Measurements from ENCODE around the gene ADNP2. TPM values are rescaled to one million over a fixed set of nuclear protein-coding genes. Genes with fewer than 3 reads are reported as not detected.

ADNP2 gene
- total RNA-seq, 1 experiment from 2014 or later: 23.2 TPM

DNA sequence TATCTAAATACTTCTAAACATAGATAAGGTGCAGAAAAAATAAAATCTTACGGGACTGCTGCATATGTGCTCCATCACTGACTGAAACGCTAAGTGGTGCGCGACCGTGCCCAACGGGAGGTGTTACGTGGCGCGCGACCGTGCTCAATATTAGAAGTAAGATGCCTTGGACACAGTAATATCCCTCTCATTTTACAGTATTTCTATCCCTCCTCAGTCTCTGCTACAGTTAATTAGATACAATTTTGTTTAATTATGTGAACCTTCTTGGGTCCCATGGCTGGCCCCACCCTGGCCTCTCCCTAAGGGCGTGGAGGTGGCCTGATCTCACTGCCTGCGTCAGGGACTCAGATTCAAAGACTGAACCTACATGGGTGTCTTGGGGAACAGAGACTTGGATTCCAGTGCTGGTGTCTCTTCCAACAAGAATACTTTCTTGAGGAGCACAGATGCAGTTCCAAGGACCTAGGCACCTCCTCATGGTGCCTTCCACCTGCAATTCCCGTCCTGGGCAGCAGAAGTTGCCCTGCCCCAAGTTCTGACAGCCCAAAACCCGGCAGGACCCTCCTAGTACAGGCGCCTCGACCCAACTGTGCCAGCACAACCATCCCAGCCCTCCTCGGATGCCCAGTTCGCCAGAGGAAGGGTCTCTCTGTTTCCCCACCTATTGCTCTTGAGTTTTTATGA, 79.0 kb downstream of the ADNP2 start:
- DNase-seq: no peak

DNA sequence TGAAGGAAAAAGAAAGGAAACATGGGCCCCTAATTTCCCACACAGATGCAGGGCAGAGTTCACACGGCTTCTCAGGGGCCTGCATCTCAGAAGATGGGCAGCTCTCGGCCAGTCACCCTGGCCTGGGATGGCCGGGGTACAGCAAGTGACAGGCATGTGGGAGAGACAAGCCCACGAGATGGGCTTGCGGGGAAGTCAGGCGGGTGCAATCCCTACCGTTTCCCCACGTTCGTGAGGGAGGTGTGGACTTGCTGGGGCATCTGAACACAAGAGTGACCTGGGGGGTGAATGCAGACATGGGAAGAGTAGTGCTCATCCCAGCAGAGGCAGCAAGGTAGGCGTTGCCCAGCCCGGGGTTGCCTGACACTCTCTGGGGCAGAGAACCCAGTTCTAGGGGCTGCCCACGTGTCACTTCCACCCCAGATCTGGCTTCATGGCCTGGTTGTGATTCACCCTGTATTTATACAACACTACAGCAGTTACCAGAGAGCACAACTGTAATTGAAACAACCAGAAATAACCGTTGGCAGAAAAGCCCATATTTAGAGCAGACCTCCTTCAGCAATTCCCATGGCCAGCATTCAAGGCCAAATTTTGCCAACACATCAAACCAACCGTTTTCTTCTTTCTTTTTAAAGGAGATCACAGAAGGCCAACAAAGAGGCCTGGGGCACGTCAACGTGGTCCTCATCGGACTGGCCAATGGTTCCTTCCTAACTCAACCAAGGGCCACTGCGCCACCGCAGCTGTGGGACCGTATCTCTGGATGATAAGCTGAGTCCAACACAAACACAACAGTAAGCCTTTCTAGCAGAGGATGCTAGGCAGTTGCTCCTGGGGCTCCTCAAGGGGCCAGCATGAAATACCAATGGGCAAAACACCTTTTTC, 79.8 kb downstream of the ADNP2 start:
- CTCF ChIA-PET: no interaction called here
- no peak for DNase-seq
- no TSS peak for BruUV-seq (replicated peaks)

More for the DNA sequence above, 79.0 kb downstream of the ADNP2 start:
- Histone ChIP-seq H3K79me2 (ENCODE audit: low read length) (no peaks in the 10 kb centered on the region), H3K4me2 (ENCODE audit: low read length) (no peak overlapping the region), H2AFZ (ENCODE audit: low read length) (no peak overlapping the region), H3K27ac (ENCODE audit: low read length) (no peak overlapping the region), H3K9me3 (ENCODE audit: low read length) (no peaks in the 10 kb centered on the region), H3K9me2 (replicated peaks; ENCODE audit: low read length) (no peaks in the 10 kb centered on the region), H3K9ac (ENCODE audit: low read length) (no peak overlapping the region), H3K4me3 (ENCODE audit: low read length) (no peak overlapping the region), H3F3A (ENCODE audit: low read length, unreplicated experiment) (no peaks in the 10 kb centered on the region), H3K4me1 (ENCODE audit: insufficient read depth, low read length) (no peaks in the 10 kb centered on the region), H3K36me3 (ENCODE audit: low read depth, low read length) (no peaks in the 10 kb centered on the region), H4K20me1 (ENCODE audit: low read length) (no peaks in the 10 kb centered on the region), H3K27me3 (ENCODE audit: low read length) (no peaks in the 10 kb centered on the region)
- ChIA-PET POLR2A (ENCODE audit: unreplicated experiment) (no interaction called here), CTCF (no interaction called here)
- intact Hi-C loops (cut with micrococcal nuclease): no loop called here
- no peak for TF ChIP-seq EZH2 (IDR thresholded peaks at IDR 0.05; ENCODE audit: low read length, unreplicated experiment)
- no peak for TF ChIP-seq EZH2phosphoT487 (IDR thresholded peaks at IDR 0.05; ENCODE audit: borderline replicate concordance, low read length)
- TF ChIP-seq, protein P1, sequence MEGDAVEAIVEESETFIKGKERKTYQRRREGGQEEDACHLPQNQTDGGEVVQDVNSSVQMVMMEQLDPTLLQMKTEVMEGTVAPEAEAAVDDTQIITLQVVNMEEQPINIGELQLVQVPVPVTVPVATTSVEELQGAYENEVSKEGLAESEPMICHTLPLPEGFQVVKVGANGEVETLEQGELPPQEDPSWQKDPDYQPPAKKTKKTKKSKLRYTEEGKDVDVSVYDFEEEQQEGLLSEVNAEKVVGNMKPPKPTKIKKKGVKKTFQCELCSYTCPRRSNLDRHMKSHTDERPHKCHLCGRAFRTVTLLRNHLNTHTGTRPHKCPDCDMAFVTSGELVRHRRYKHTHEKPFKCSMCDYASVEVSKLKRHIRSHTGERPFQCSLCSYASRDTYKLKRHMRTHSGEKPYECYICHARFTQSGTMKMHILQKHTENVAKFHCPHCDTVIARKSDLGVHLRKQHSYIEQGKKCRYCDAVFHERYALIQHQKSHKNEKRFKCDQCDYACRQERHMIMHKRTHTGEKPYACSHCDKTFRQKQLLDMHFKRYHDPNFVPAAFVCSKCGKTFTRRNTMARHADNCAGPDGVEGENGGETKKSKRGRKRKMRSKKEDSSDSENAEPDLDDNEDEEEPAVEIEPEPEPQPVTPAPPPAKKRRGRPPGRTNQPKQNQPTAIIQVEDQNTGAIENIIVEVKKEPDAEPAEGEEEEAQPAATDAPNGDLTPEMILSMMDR (conservative IDR thresholded peaks at IDR 0.05; ENCODE audit: low read depth, low read length): no peak
- ATAC-seq: no peak
- no TSS peak for BruUV-seq (replicated peaks)

More for the DNA sequence above, 79.8 kb downstream of the ADNP2 start:
- no peaks in the 10 kb centered on the region for H3K27me3 ChIP-seq (ENCODE audit: low read length)
- H4K20me1 ChIP-seq (ENCODE audit: low read length): no peaks in the 10 kb centered on the region
- no peaks in the 10 kb centered on the region for H3K79me2 ChIP-seq (ENCODE audit: low read length)
- intact Hi-C loops (cut with micrococcal nuclease): no loop called here
- no peak for ATAC-seq
- H3F3A ChIP-seq (ENCODE audit: low read length, unreplicated experiment): no peaks in the 10 kb centered on the region
- H3K27ac ChIP-seq (ENCODE audit: low read length): no peak overlapping the region
- no peaks in the 10 kb centered on the region for H3K9me3 ChIP-seq (ENCODE audit: low read length)
- POLR2A ChIA-PET (ENCODE audit: unreplicated experiment): no interaction called here
- no peaks in the 10 kb centered on the region for H3K36me3 ChIP-seq (ENCODE audit: low read depth, low read length)
- no peak overlapping the region for H3K4me3 ChIP-seq (ENCODE audit: low read length)
- no peak for TF ChIP-seq EZH2 (IDR thresholded peaks at IDR 0.05; ENCODE audit: low read length, unreplicated experiment)
- TF ChIP-seq, protein P1 (conservative IDR thresholded peaks at IDR 0.05; ENCODE audit: low read depth, low read length): no peak
- no peak for TF ChIP-seq EZH2phosphoT487 (IDR thresholded peaks at IDR 0.05; ENCODE audit: borderline replicate concordance, low read length)
- no peak overlapping the region for H3K9ac ChIP-seq (ENCODE audit: low read length)
- H3K4me1 ChIP-seq (ENCODE audit: insufficient read depth, low read length): no peaks in the 10 kb centered on the region
- H3K4me2 ChIP-seq (ENCODE audit: low read length): no peak overlapping the region
- no peaks in the 10 kb centered on the region for H3K9me2 ChIP-seq (replicated peaks; ENCODE audit: low read length)
- no peak overlapping the region for H2AFZ ChIP-seq (ENCODE audit: low read length)
